CD14-positive monocyte (primary cell): ENCODE measurements around the gene PCDHGA6. TPM values are rescaled to one million over a fixed set of nuclear protein-coding genes. Genes with fewer than 3 reads are reported as not detected.

Experiments used
- DNase-seq, 3 donors: peaks; one replicate each; pipeline ENCODE4 v3.0.0-alpha.2; 2011 to 2022
- H2AFZ ChIP-seq: 2 replicates; pipeline ENCODE4 v1.6.0; 2012; ENCODE audit warnings: mild to moderate bottlenecking, low read depth, low read length, inconsistent platforms; ENCODE audit not compliant: insufficient read depth, poor library complexity, severe bottlenecking
- H3K27ac ChIP-seq, 2 donors: 1 replicate in 1 of 2; 2 replicates in 1 of 2; pipeline ENCODE4 v1.5.1; 2012 to 2013; ENCODE audit warnings: low read length in 2 of 2, control low read depth in 1 of 2, inconsistent platforms in 1 of 2, low read depth in 1 of 2, mild to moderate bottlenecking in 1 of 2
- H3K27me3 ChIP-seq, 2 donors: one replicate each; pipeline versions ENCODE4 v1.6.0 to v1.6.1; 2011 to 2013; ENCODE audit warnings: low read length in 2 of 2; ENCODE audit not compliant: control insufficient read depth in 2 of 2, insufficient read depth in 2 of 2
- H3K36me3 ChIP-seq, 2 donors: replicated peaks in 1 of 2; 1 replicate in 1 of 2; 2 replicates in 1 of 2; pipeline versions ENCODE4 v1.5.1 to v1.6.1; 2012 to 2013; ENCODE audit warnings: low read length in 2 of 2, control low read depth in 1 of 2, inconsistent platforms in 1 of 2, mild to moderate bottlenecking in 1 of 2; ENCODE audit not compliant: insufficient read depth in 2 of 2, control insufficient read depth in 1 of 2
- H3K4me1 ChIP-seq, 2 donors: 1 replicate in 1 of 2; 2 replicates in 1 of 2; pipeline versions ENCODE4 v1.5.1 to v1.6.1; 2012 to 2013; ENCODE audit warnings: low read length in 2 of 2, control low read depth in 1 of 2, inconsistent platforms in 1 of 2, mild to moderate bottlenecking in 1 of 2, moderate library complexity in 1 of 2; ENCODE audit not compliant: insufficient read depth in 2 of 2, control insufficient read depth in 1 of 2
- H3K4me2 ChIP-seq: replicated peaks from 2 replicates; pipeline ENCODE3; 2012; ENCODE audit warnings: low read length, moderate library complexity, mild to moderate bottlenecking; ENCODE audit not compliant: poor library complexity, severe bottlenecking; ENCODE audit errors: extremely low read depth
- H3K4me3 ChIP-seq, 3 experiments: fragments of 200-600 bp in 1 of 3; sonication (generic) in 1 of 3; replicated peaks in 1 of 3; 1 replicate in 2 of 3; 2 replicates in 1 of 3; pipeline ENCODE4 v1.5.1; 2011 to 2013; ENCODE audit warnings: low read length in 3 of 3, mild to moderate bottlenecking in 3 of 3, control low read depth in 2 of 3, low read depth in 2 of 3, inconsistent platforms in 1 of 3, moderate library complexity in 1 of 3
- H3K79me2 ChIP-seq: 2 replicates; pipeline ENCODE4 v1.6.0; 2012; ENCODE audit warnings: mild to moderate bottlenecking, control low read depth, inconsistent platforms, low read length, moderate library complexity; ENCODE audit not compliant: insufficient read depth
- H3K9ac ChIP-seq: 2 replicates; pipeline ENCODE4 v1.6.0; 2017; ENCODE audit warnings: low read length, mild to moderate bottlenecking; ENCODE audit not compliant: insufficient read depth, poor library complexity, severe bottlenecking
- H3K9me3 ChIP-seq, 2 donors: replicated peaks in 1 of 2; 1 replicate in 1 of 2; 2 replicates in 1 of 2; pipeline versions ENCODE4 v1.5.1 to v1.6.1; 2012 to 2013; ENCODE audit warnings: low read length in 2 of 2, control low read depth in 1 of 2; ENCODE audit not compliant: control insufficient read depth in 1 of 2, insufficient read depth in 1 of 2
- H4K20me1 ChIP-seq: 2 replicates; pipeline ENCODE4 v1.6.0; 2012; ENCODE audit warnings: mild to moderate bottlenecking, low read length, control low read depth, moderate library complexity; ENCODE audit not compliant: insufficient read depth
- H3K27ac Mint-ChIP-seq, 7 donors: one replicate each; pipeline ENCODE4 v1.8.0; 2020; ENCODE audit warnings: mild to moderate bottlenecking in 7 of 7, mixed read lengths in 7 of 7, moderate library complexity in 6 of 7, inconsistent platforms in 2 of 7
- H3K27me3 Mint-ChIP-seq, 3 donors: one replicate each; pipeline ENCODE4 v1.8.0; 2021 to 2022; ENCODE audit warnings: low read depth in 3 of 3, mild to moderate bottlenecking in 3 of 3, mixed read lengths in 3 of 3, moderate library complexity in 3 of 3, inconsistent platforms in 1 of 3
- H3K36me3 Mint-ChIP-seq, 2 donors: one replicate each; pipeline ENCODE4 v1.8.0; 2020; ENCODE audit warnings: mixed read lengths in 2 of 2, inconsistent platforms in 1 of 2, mild to moderate bottlenecking in 1 of 2
- H3K4me1 Mint-ChIP-seq: one replicate; pipeline ENCODE4 v1.8.0; 2020; ENCODE audit warnings: mild to moderate bottlenecking, mixed read lengths
- H3K4me3 Mint-ChIP-seq, 2 donors: one replicate each; pipeline ENCODE4 v1.8.0; 2020; ENCODE audit warnings: mild to moderate bottlenecking in 2 of 2, mixed read lengths in 2 of 2, moderate library complexity in 1 of 2
- H3K9me3 Mint-ChIP-seq, 7 donors: one replicate each; pipeline ENCODE4 v1.8.0; 2020 to 2022; ENCODE audit warnings: mixed read lengths in 7 of 7, mild to moderate bottlenecking in 6 of 7, moderate library complexity in 6 of 7, inconsistent platforms in 2 of 7
- WGBS: methylation state at CpG from one replicate; pipeline ENCODE4 v1.1.5; 2013; ENCODE audit warnings: missing lambda C conversion rate; ENCODE audit not compliant: insufficient coverage; 5-methylcytosine and 5-hydroxymethylcytosine counted together
- intact Hi-C, 2 donors: fragments of 100-400 bp; cut with micrococcal nuclease; formaldehyde crosslinking; loops; one replicate each; pipeline versions ENCODE4 v1.15.0 to v1.15.1; 2023
- polyA plus RNA-seq, 3 donors: library from polyadenylated mRNA; depleted of rRNA in 1 of 3; unstranded in 2 of 3; stranded (reverse) in 1 of 3; fragments of 300-500 nt in 2 of 3; fragments of >200 nt in 1 of 3; fragmentation: Illumina TruSeq in 2 of 3; gene quantifications; 1 replicate in 2 of 3; 2 replicates in 1 of 3; pipeline ENCODE4 v1.2.3, GENCODE V29; 2012 to 2021
- TF ChIP-seq, protein P1 (sequence below): fragments of 200-600 bp; IDR thresholded peaks from one replicate; pipeline ENCODE4 v1.8.0; 2022; ENCODE audit warnings: antibody characterized with exemption, mild to moderate bottlenecking

PCDHGA6 gene
- polyA plus RNA-seq, 3 donors = not detected

DNA sequence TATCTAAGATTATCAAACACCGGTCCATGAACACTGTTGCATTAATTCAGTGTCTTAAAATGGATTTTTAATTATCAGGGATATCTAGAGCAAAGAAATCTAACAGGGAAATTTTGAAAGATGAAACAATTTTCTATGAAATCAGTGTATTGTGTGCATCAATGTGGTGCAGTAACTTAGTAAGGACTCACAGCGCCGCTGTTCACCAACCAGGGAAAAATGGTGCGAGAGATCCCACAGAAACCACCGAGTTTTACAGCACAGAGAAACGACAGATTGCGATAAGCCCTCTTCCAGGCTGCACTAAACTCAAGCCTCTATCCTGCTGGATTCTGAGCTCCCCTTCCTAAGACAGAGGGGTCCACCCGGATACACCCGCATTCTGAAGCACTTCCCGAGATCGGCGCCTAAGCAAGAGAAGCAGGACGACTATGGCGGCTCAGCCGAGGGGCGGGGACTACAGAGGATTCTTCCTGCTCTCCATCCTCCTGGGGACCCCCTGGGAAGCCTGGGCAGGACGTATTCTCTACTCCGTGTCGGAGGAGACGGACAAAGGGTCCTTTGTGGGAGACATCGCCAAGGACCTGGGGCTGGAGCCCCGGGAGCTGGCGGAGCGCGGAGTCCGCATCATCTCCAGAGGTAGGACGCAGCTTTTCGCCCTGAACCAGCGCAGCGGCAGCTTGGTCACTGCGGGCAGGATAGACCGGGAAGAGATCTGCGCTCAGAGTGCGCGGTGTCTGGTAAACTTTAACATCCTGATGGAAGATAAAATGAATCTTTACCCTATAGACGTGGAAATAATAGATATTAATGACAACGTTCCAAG lies 9.0 kb downstream of the PCDHGA6 start, which contains the start of gene PCDHGA7:
PCDHGA7 (plus strand) TSS at position 274 of the 826 bp plus-strand sequence; CDS start at position 432, 158 bp downstream.
- Histone ChIP-seq H3K27me3 (peaks cover 34 to 80% of the 10 kb centered on the region in 2 donors), H3K4me1 (no peaks in the 10 kb centered on the region), H3K36me3 (no peaks in the 10 kb centered on the region), H3K27ac (no peak within 1 kb of the TSS), H3K79me2 (no peaks in the 10 kb centered on the region), H3K4me3 (peak within 1 kb of the TSS in 1 of 3 experiments; percentile 48), H3K9me3 (peaks cover 27 to 52% of the 10 kb centered on the region in 2 donors), H2AFZ (no peak within 1 kb of the TSS), H4K20me1 (no peaks in the 10 kb centered on the region), H3K4me2 (peak within 1 kb of the TSS; percentile 42), H3K9ac (no peak within 1 kb of the TSS)
- TF ChIP-seq, protein P1, sequence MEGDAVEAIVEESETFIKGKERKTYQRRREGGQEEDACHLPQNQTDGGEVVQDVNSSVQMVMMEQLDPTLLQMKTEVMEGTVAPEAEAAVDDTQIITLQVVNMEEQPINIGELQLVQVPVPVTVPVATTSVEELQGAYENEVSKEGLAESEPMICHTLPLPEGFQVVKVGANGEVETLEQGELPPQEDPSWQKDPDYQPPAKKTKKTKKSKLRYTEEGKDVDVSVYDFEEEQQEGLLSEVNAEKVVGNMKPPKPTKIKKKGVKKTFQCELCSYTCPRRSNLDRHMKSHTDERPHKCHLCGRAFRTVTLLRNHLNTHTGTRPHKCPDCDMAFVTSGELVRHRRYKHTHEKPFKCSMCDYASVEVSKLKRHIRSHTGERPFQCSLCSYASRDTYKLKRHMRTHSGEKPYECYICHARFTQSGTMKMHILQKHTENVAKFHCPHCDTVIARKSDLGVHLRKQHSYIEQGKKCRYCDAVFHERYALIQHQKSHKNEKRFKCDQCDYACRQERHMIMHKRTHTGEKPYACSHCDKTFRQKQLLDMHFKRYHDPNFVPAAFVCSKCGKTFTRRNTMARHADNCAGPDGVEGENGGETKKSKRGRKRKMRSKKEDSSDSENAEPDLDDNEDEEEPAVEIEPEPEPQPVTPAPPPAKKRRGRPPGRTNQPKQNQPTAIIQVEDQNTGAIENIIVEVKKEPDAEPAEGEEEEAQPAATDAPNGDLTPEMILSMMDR = no peak
- 12% methylated on average over 27 of the region's 37 CpGs for WGBS
- H3K27ac Mint-ChIP-seq = no peak within 1 kb of the TSS
- H3K4me3 Mint-ChIP-seq = peak within 1 kb of the TSS; percentile 64 to 65
- intact Hi-C loops = no loop called here
- H3K27me3 Mint-ChIP-seq = peaks cover 39 to 64% (median 52%) of the 10 kb centered on the region in 3 donors
- peaks cover 24 to 58% (median 50%) of the 10 kb centered on the region in 7 donors for H3K9me3 Mint-ChIP-seq
- H3K36me3 Mint-ChIP-seq = peaks cover 0 to 5% of the 10 kb centered on the region in 2 donors
- H3K4me1 Mint-ChIP-seq = peaks cover 4% of the 10 kb centered on the region
- no peak for DNase-seq

DNA sequence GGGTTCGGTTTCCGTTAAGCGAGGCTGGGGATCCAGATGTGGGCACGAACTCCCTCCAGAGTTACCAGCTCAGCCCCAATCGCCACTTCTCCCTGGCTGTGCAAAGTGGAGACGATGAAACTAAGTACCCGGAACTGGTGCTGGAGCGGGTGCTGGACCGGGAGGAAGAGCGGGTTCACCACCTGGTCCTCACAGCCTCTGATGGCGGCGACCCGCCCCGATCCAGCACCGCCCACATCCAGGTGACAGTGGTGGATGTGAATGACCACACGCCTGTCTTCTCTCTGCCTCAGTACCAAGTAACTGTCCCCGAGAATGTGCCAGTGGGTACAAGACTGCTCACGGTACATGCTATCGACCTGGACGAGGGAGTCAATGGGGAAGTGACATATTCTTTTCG lies 9.7 kb downstream of the PCDHGA6 start:
- H3K4me1 Mint-ChIP-seq = peaks cover 5% of the 10 kb centered on the region
- H3K4me3 ChIP-seq = peak overlapping the region in 1 of 3 experiments; percentile 48
- intact Hi-C loops = no loop called here
- peaks cover 30 to 56% of the 10 kb centered on the region in 2 donors for H3K9me3 ChIP-seq
- no peak overlapping the region for H3K4me2 ChIP-seq
- H3K36me3 ChIP-seq = no peaks in the 10 kb centered on the region
- H3K79me2 ChIP-seq = no peaks in the 10 kb centered on the region
- no peaks in the 10 kb centered on the region for H3K4me1 ChIP-seq
- no peak overlapping the region for H3K9ac ChIP-seq
- peaks cover 0 to 6% of the 10 kb centered on the region in 2 donors for H3K36me3 Mint-ChIP-seq
- no peak overlapping the region for H2AFZ ChIP-seq
- no peak overlapping the region for H3K27ac Mint-ChIP-seq
- H3K4me3 Mint-ChIP-seq = peak overlapping the region; percentile 64 to 65
- peaks cover 25 to 58% (median 50%) of the 10 kb centered on the region in 7 donors for H3K9me3 Mint-ChIP-seq
- no peak overlapping the region for H3K27ac ChIP-seq
- DNase-seq = no peak
- H4K20me1 ChIP-seq = no peaks in the 10 kb centered on the region
- 31% methylated on average over 10 of the region's 21 CpGs for WGBS
- H3K27me3 Mint-ChIP-seq = peaks cover 39 to 65% (median 56%) of the 10 kb centered on the region in 3 donors
- H3K27me3 ChIP-seq = peaks cover 36 to 80% of the 10 kb centered on the region in 2 donors
- TF ChIP-seq, protein P1 = no peak
